ENCODE results near the gene ZNF865. TPM values are rescaled to one million over a fixed set of nuclear protein-coding genes. Genes with fewer than 3 reads are reported as not detected.

The ZNF865 gene
- total RNA-seq, 2 donors from 2014 or later, result 6.5 to 14.8 TPM

DNA sequence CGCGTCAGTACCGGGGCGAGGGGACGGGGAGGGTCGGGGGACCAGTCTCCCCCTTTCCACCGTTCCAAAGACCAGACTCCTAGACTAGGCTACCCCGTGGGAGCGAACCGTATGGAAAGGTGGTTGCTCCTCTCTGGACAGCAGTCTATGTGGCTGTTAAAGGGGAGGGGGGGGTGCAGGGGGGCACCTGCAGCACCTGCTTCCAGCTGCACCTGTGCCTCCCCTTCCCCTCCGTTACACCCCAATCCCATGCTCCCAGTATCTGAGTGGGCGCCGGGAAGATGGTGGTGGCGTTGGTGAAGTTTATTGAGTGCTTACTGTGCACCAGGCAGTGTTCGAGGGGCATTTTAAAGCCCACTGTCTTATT is 4.8 kb upstream of the ZNF865 start:
- WGBS, 2 donors, result 3 to 4% methylated on average over 11 to 15 of the region's 15 CpGs
- ATAC-seq, result no peak
- intact Hi-C loops (cut with DNase I), result no loop called here
- Histone ChIP-seq H3K27ac (peak overlapping the region; percentile 90 to 98 (median 94)), H3K4me3 (peak overlapping the region; percentile 47 to 55), H3K9me3 (no peaks in the 10 kb centered on the region), H3K36me3 (replicated peaks in 1 of 2; ENCODE audit: insufficient read depth in 1 of 2, low read depth in 2 of 2) (peaks cover 0 to 5% of the 10 kb centered on the region in 2 donors), H3K27me3 (no peaks in the 10 kb centered on the region), H3K4me1 (peaks cover 29% of the 10 kb centered on the region)
- no peak for DNase-seq
- TF ChIP-seq, protein P1, sequence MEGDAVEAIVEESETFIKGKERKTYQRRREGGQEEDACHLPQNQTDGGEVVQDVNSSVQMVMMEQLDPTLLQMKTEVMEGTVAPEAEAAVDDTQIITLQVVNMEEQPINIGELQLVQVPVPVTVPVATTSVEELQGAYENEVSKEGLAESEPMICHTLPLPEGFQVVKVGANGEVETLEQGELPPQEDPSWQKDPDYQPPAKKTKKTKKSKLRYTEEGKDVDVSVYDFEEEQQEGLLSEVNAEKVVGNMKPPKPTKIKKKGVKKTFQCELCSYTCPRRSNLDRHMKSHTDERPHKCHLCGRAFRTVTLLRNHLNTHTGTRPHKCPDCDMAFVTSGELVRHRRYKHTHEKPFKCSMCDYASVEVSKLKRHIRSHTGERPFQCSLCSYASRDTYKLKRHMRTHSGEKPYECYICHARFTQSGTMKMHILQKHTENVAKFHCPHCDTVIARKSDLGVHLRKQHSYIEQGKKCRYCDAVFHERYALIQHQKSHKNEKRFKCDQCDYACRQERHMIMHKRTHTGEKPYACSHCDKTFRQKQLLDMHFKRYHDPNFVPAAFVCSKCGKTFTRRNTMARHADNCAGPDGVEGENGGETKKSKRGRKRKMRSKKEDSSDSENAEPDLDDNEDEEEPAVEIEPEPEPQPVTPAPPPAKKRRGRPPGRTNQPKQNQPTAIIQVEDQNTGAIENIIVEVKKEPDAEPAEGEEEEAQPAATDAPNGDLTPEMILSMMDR (IDR thresholded peaks at IDR 0.05), result no peak
- TF ChIP-seq POLR2A (IDR thresholded peaks at IDR 0.05), result no peak

DNA sequence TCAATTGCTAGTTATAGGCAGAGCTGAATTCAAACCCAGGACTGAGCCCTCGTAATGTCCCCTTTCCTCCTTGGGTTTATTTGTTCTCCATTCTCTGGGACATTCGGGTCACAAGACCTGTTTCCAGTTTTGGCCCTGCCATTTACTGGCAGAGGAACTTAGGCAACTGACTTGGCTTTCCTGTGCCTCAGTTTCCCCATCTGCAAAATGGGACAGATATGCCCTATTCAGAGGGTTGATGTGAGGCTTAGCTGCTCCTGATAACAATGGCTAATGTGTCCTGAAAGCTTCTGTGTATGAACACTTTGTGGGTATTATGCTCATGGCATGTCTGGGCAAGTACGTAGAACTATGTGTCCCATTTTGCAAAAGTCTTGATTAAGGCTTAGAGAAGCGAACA is 4.4 kb upstream of the ZNF865 start:
- H3K27me3 ChIP-seq, result no peaks in the 10 kb centered on the region
- H3K4me1 ChIP-seq, result peaks cover 29% of the 10 kb centered on the region
- peaks cover 0 to 5% of the 10 kb centered on the region in 2 donors for H3K36me3 ChIP-seq (replicated peaks in 1 of 2; ENCODE audit: insufficient read depth in 1 of 2, low read depth in 2 of 2)
- H3K9me3 ChIP-seq, result no peaks in the 10 kb centered on the region
- ATAC-seq (no peak), DNase-seq (no peak)
- TF ChIP-seq, protein P1 (IDR thresholded peaks at IDR 0.05), result no peak
- TF ChIP-seq POLR2A (IDR thresholded peaks at IDR 0.05), result peak in 1 of 3 donors; percentile 14
- intact Hi-C loops (cut with DNase I), result no loop called here
- peak overlapping the region; percentile 47 to 55 for H3K4me3 ChIP-seq
- H3K27ac ChIP-seq, result peak overlapping the region; percentile 90 to 98 (median 94)
- 31 to 46% methylated on average over 4 of the region's 4 CpGs for WGBS, 2 donors

DNA sequence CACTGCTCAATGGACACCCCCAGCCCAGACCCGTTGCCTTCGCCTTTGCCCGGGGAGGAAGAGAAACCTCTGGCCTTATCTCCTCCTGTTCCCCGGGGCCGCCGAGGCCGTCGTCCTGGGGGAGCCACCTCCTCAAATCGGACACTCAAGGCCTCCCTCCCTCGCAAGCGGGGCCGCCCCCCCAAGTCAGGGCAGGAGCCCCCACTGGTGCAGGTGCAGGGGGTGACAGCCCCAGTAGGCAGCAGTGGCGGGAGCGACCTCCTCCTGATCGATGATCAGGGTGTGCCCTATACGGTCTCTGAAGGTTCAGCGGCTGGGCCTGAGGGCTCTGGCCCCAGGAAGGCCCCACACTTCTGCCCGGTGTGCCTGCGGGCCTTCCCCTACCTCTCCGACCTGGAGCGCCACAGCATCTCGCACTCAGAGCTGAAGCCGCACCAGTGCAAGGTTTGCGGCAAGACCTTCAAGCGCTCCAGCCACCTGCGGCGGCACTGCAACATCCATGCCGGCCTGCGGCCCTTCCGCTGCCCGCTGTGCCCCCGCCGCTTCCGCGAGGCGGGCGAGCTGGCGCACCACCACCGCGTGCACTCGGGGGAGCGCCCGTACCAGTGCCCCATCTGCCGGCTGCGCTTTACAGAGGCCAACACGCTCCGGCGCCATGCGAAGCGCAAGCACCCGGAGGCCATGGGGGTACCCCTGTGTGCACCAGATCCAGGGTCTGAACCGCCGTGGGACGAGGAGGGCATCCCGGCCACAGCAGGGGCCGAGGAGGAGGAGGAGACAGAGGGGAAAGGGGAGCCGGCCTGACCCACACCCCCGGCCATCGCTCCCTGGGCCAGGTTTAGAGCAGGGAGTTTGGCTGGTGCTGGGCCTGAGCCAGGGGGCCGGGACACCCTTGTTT is 3.1 kb upstream of the ZNF865 start:
- no peak for DNase-seq
- intact Hi-C loops (cut with DNase I), result no loop called here
- peaks cover 38% of the 10 kb centered on the region for H3K4me1 ChIP-seq
- 93 to 95% methylated on average over 26 to 58 of the region's 60 CpGs for WGBS, 2 donors
- ATAC-seq, result no peak
- H3K9me3 ChIP-seq, result no peaks in the 10 kb centered on the region
- no peak overlapping the region for H3K4me3 ChIP-seq
- peak overlapping the region in 2 of 4 donors; percentile 97 to 98 for H3K27ac ChIP-seq
- no peaks in the 10 kb centered on the region for H3K36me3 ChIP-seq (replicated peaks in 1 of 2; ENCODE audit: insufficient read depth in 1 of 2, low read depth in 2 of 2)
- TF ChIP-seq POLR2A (IDR thresholded peaks at IDR 0.05), result no peak
- TF ChIP-seq, protein P1 (IDR thresholded peaks at IDR 0.05), result no peak
- no peaks in the 10 kb centered on the region for H3K27me3 ChIP-seq

DNA sequence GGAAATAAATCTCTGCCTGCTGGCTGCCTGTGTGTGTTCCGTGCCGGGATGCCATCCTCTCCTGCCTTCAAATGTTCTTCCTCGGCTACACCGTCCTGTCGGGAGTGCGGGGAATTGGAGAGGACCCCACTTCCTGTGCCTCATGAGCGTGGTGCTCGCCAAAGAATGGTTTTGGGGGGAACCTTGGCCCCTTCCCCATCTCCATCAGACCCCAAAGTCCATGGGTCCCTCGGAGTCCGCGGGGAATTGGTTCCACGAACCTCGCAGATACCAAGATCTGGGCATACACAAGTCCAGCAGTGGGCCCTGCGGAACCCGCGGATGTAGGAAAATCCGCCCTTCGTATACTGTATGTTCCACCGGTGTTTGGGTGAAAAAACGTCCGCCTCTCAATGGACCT is 2.3 kb upstream of the ZNF865 start:
- H3K36me3 ChIP-seq (replicated peaks in 1 of 2; ENCODE audit: insufficient read depth in 1 of 2, low read depth in 2 of 2), result no peaks in the 10 kb centered on the region
- H3K27ac ChIP-seq, result no peak overlapping the region
- TF ChIP-seq, protein P1 (IDR thresholded peaks at IDR 0.05), result no peak
- no peak for TF ChIP-seq POLR2A (IDR thresholded peaks at IDR 0.05)
- no peaks in the 10 kb centered on the region for H3K27me3 ChIP-seq
- intact Hi-C loops (cut with DNase I), result no loop called here
- 83 to 88% methylated on average over 21 of the region's 21 CpGs for WGBS, 2 donors
- no peaks in the 10 kb centered on the region for H3K9me3 ChIP-seq
- H3K4me1 ChIP-seq, result peaks cover 42% of the 10 kb centered on the region
- ATAC-seq, result no peak
- H3K4me3 ChIP-seq, result no peak overlapping the region
- DNase-seq, result no peak

All from body of pancreas (tissue), 4 donors.